SW480 (cell line): ENCODE measurements around the gene AVPR1B.

ENCODE experiments used
- DNase-seq: peaks from one replicate; pipeline ENCODE4 v3.0.0-alpha.2; 2016; ENCODE audit warnings: low spot score

AVPR1B gene

GRCh38 chr1:206111271-206111927 lies 5.8 kb downstream of the AVPR1B start:
- no peak for DNase-seq

DNA sequence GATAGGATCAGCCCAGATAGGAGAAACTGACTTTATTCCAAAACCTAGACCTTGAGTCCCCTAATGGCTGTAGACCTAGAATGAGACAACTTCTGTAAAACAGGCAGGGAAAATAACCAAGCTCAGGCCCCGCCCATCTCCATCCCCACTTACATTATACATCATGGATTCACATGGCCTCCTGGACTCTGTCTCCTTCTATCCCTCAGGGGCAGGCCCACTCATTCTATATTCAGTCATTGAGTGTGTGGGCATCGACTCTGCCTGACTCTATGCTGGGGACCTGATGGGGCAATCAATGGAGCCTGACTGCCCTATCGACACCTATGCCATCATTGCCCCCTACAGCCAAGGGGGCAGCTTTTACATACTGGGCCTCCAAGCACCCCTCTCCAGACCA lies 6.4 kb downstream of the AVPR1B start:
- no peak for DNase-seq

GRCh38 chr1:206110161-206110560 lies 7.0 kb downstream of the AVPR1B start:
- no peak for DNase-seq

DNA sequence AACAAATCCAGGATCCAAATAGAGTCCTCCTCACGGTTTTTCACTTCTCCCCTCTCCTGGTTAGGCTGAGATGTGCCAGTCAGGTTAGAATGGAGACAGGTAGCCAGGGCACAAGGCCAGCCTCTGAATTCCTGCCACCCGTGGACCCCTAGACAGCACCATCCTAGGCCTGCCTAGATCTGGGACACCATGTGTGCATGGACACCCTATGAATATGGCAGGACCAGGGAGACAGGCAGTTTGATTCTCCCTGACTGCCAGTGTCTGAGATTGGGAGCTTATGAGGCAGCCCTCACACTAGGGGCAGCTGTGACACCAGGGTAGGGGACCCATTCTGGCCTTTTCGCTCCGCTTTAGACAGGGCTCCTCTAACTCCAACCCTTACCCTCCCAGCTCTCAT lies 7.5 kb downstream of the AVPR1B start:
- DNase-seq, result no peak

DNA sequence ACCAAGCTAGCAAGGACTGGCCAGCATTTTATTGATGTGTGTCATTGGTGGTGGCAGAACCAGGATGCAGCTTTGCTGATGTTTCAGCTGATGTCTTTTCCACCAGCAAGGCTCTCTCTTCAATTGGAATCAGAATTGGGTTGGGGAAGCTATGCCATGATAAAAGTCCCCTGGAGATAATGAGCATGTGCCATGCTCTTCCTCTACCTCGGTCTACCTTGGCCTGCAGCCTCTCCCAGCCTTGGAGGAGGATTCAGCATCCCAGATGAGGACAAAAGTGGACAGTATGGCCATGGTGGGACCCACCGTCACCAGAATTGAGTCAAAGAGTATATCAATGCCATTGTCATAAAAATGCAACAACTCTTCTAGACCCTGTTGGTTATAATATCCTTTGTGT lies 8.6 kb downstream of the AVPR1B start:
- DNase-seq, result no peak

- no peak for DNase-seq
Measured at GRCh38 chr1:206107168-206107544, 10.0 kb downstream of the AVPR1B start.

DNA sequence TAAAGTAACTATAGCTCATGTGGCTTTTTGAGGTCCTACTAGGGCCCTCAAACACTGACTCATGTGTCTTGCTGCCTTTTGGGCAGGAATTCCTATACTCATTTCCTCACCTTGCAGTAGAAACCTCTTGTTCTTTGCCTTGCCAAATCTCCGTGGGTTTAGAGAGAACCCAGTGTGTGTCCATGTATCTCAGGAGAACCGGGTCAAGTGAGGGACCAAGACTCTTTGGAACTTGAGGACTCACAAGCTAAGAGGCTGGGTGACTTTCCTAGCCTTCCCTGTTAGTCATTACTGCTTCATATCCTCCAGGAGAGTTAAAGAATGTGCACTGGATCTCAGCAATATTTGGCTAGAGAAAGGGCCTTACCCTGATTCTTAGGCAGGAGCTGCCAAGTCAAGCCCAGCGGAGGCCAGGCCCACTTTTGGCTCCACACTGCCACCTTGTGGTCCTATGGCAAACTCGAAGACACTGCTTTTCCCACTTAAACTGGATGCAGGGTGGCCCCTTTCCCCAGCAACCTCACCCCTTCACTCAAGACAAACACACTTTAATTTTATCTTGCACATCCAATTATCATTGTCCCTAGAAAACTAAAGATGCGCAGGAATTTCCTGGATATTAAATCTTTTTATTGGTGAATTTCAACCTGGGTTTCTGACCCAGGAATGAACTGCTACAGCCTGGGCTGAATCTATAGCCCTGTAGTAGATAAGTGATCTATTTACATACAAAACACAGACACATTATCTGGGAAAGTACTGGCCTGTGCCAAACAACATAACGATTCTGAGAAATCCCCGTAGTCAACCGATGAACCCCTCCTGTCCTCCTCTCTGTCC lies 10.6 kb downstream of the AVPR1B start:
- DNase-seq, result peak; percentile 57

DNA sequence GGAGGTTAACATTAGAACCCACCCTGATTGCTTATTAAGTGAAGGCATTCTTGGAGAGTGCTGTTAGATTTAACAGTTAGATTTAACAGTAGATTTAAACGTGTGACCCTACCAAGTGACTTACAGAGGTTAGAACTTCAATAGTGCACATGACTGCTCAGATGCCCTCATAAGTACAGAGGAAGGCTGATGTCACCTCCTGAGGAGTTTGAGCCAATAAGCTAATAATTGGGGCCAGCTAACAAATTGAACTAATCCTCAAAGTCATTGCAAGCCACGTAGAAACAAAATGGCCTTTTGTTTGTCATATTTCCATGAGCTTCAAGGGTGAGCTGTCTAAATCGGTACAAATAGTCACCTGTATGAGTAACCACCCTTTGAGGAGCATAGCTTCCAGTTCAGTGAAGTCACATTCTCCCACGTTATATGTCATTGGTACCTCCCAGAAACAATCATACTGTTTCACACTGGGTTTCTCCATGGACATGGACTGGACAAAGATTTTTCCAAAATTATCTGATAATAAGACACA lies 11.7 kb downstream of the AVPR1B start:
- no peak for DNase-seq

DNA sequence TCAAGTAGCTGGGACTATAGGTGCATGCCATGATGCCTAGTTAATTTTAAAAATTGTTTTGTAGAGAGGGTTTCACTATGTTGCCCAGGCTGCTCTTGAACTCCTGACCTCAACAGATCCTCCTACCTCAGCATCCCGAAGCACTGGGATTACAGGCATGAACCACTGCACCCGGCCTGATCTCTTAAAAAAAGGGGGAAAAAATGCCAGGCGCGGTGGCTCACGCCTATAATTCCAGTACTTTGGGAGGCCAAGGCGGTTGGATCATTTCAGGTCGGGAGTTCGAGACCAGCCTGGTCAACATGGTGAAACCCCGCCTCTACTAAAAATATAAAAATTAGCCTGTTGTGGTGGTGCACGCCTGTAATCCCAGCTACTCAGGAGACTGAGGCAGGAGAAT lies 13.2 kb downstream of the AVPR1B start:
- no peak for DNase-seq

- DNase-seq, result no peak
Measured at GRCh38 chr1:206102292-206102936, 14.8 kb downstream of the AVPR1B start.

GRCh38 chr1:206101351-206102045 lies 15.7 kb downstream of the AVPR1B start:
- DNase-seq, result no peak

DNA sequence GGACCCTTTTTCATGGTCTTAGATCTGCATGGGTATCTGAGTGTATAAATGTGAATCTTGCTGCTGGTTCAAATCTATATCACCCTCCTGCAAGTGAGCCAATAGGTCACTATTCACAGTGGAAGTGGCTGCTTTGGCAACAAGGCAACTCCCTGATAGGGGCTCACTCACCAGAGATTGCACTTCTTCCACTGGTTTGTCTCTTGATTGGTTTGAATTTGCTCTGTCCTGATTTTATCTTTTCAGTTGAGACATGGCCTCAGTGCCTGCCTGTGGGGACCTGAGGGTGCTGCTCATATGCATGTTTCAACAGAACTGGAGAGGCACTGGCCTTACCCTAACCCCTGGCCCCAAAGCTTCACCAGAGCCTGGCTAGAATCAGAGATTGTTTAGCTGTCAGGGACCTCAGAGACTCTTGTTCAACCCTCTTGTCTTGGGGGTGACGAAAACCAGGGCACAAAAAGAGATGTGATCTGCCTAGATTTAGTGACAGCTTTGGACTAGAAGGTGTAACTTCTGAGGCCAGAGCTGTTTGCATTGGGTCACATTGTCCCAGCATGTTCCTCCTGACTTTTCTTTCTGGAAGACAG lies 16.9 kb downstream of the AVPR1B start:
- DNase-seq, result no peak

DNA sequence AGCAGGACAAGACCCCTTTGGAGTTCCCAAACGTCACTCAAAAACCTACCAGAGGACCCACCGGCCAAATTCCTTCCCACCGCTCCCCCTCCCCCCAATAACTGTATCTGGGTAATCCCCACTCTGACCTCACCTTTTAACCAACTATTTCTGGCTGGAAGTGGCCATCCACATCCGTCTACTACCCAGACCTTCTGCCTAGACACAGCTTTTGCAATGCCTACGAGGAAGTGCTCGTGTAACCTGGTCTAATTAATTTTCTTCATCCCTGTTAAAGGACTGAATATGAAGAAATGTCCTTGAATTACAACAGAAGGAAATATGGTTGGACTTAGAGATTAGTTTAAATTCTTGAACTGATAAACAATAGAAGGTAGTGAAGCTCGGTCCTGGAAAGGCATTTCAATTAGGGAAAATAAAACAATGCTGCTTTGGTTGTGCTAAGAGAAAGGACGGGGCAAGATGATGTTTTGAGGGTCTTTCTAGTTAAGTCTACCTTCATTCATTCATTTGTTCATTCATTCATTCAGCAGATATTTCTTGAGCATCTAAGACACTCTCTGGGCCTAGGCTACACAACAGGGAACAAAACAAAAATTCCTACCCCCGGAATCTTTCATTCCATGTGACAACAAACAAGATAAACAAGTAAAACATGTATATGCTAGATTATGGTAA lies 18.8 kb downstream of the AVPR1B start:
- no peak for DNase-seq

DNA sequence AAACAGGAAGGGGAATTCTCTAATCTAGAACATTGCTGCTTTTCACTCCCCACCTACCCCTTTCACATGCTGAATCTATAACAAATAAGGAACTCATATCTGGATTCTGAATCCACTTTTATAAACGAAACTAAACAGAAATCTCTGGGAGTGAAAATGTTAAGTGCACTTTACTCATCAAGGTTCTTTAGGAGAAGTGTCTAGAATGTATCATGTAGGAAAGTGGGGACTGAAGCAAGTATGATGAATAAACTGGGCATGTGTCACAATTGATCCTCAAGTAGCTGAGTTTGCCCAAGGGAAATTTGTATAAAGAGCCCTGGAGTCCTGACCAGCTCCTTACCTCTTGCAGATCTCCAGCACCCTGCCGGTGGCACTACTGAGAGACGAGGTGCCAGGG lies 19.8 kb downstream of the AVPR1B start:
- DNase-seq, result no peak

- no peak for DNase-seq
Measured at GRCh38 chr1:206094024-206094423, 23.2 kb downstream of the AVPR1B start.

- DNase-seq, result no peak
Measured at GRCh38 chr1:206089341-206089740, 27.8 kb downstream of the AVPR1B start.

DNA sequence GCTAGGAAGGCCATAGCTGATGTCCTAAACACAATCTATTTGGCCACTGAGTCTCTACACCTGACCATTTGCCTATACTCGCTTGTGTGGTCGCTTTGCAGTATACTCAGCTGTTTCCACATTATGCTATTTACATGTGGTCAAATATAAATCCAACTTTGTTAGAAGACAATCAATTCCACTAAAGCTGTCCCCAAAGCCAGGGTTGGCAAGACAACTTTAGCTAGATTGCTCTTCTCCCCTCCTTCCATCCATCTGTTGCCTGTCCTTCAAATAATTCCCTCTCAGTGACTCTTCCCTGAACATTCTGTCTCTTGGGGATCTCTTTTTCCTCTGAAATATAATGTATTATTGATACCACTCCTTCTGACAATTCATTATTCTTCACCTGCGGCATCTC lies 30.1 kb downstream of the AVPR1B start:
- no peak for DNase-seq

DNA sequence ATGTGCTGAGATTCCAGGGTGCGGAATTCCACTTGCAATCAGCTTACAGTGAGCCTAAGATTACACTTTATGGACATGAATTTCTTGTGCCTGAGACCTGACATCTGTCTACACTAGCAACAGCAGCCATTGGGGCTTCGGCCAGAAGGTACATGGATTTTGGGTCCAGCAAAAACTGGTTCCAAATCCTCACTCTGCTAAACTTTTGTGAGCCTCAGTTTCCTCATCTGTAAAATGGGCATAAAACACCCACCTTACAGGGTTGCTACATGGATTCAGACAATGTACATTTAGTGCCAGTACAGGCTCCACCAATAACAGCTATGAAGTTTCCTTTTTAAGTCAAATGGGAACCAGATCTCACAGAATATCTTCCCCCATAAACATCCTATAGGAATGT lies 33.4 kb downstream of the AVPR1B start:
- no peak for DNase-seq

- DNase-seq, result no peak
Measured at GRCh38 chr1:206082831-206083695, 34.1 kb downstream of the AVPR1B start.

- DNase-seq, result no peak
Measured at GRCh38 chr1:206081856-206082255, 35.3 kb downstream of the AVPR1B start.
